Cerebellar nuclear complex (tissue), 1 donor: ENCODE measurements around the gene TTLL7.

Experiments used
- DNase-seq, 2 experiments: peaks; one replicate each; lab custom pipeline; 2025; lab: John Stamatoyannopoulos, UW

Gene TTLL7

GRCh38 chr1:83998498-83999315 is at the start of gene TTLL7:
Gene TTLL7, minus strand, starts transcription at chr1:83999132. Its CDS starts 46,921 bp downstream, at chr1:83952211.
- DNase-seq, result peak in 1 of 2 experiments; percentile 87

GRCh38 chr1:84042461-84042860 is 43.5 kb upstream of the TTLL7 start:
- DNase-seq, result no peak

GRCh38 chr1:84037758-84038611 is 39.1 kb upstream of the TTLL7 start:
- no peak for DNase-seq

- DNase-seq, result no peak
These were observed 32.9 kb upstream of the TTLL7 start for GRCh38 chr1:84031802-84032327.

GRCh38 chr1:84027368-84027767 is 28.4 kb upstream of the TTLL7 start:
- no peak for DNase-seq

- no peak for DNase-seq
These were observed 27.0 kb upstream of the TTLL7 start for GRCh38 chr1:84025966-84026365.

GRCh38 chr1:84021822-84022221 is 22.9 kb upstream of the TTLL7 start:
- DNase-seq, result no peak

- no peak for DNase-seq
These were observed 21.2 kb upstream of the TTLL7 start for GRCh38 chr1:84020151-84020550.

- DNase-seq, result no peak
These were observed 20.3 kb upstream of the TTLL7 start for GRCh38 chr1:84019217-84019616.

- no peak for DNase-seq
These were observed 14.8 kb upstream of the TTLL7 start for GRCh38 chr1:84013708-84014107.

GRCh38 chr1:84012018-84012417 is 13.1 kb upstream of the TTLL7 start:
- DNase-seq, result no peak

GRCh38 chr1:84010136-84010535 is 11.2 kb upstream of the TTLL7 start:
- no peak for DNase-seq

- no peak for DNase-seq
These were observed 9.7 kb upstream of the TTLL7 start for GRCh38 chr1:84008631-84009030.

GRCh38 chr1:84006591-84006990 is 7.7 kb upstream of the TTLL7 start:
- no peak for DNase-seq

- DNase-seq, result no peak
These were observed 2.6 kb upstream of the TTLL7 start for GRCh38 chr1:84001501-84001900.

GRCh38 chr1:84000954-84001495 is 2.1 kb upstream of the TTLL7 start:
- peak in 1 of 2 experiments; percentile 23 for DNase-seq

GRCh38 chr1:84000196-84000885 is 1.4 kb upstream of the TTLL7 start:
- DNase-seq, result no peak

- peak in 1 of 2 experiments; percentile 87 for DNase-seq
These were observed 436 bp upstream of the TTLL7 start for GRCh38 chr1:83999316-83999819.

- no peak for DNase-seq
These were observed 781 bp downstream of the TTLL7 start for GRCh38 chr1:83998205-83998497.

- DNase-seq, result no peak
These were observed 1.3 kb downstream of the TTLL7 start for GRCh38 chr1:83997631-83998030.

- DNase-seq, result no peak
These were observed 2.3 kb downstream of the TTLL7 start for GRCh38 chr1:83996621-83997020.

GRCh38 chr1:83996191-83996590 is 2.7 kb downstream of the TTLL7 start:
- DNase-seq, result no peak
